ENCODE measurements around the gene CHADL. TPM values are rescaled to one million over a fixed set of nuclear protein-coding genes. Genes with fewer than 3 reads are reported as not detected.
"Not testable (repeated sequence)": the region's sequence is repeated elsewhere in the genome, so short reads cannot be mapped to it uniquely, and the experiment has no call there.

CHADL gene
- polyA plus RNA-seq, 1 donor (not counting 4 experiments of a cell fraction or from before 2014, with no cell fraction given), result 0.16 TPM

GRCh38 chr22:41261541-41262249, 21.0 kb upstream of the CHADL start:
- no peak for FAIRE-seq
- H3K27me3 ChIP-seq (ENCODE audit: control insufficient read depth, extremely low read depth, insufficient read depth, low read length), result no peaks in the 10 kb centered on the region
- H3K9ac ChIP-seq (ENCODE audit: control insufficient read depth, extremely low read depth, insufficient read depth, low read length), result no peak overlapping the region
- no peak for DNase-seq (ENCODE audit: low read depth, low spot score)
- H3K4me1 ChIP-seq (ENCODE audit: control insufficient read depth, extremely low read depth, insufficient read depth, low read length), result peaks cover under 1% of the 10 kb centered on the region
- peaks cover 5% of the 10 kb centered on the region for H4K20me1 ChIP-seq (ENCODE audit: control insufficient read depth, extremely low read depth, insufficient read depth, low read length)
- peaks cover 42% of the 10 kb centered on the region for H3K79me2 ChIP-seq (ENCODE audit: control insufficient read depth, insufficient read depth, low read length)
- H3K27ac ChIP-seq (ENCODE audit: control insufficient read depth, insufficient read depth, low read length), result no peak overlapping the region
- H3K4me3 ChIP-seq (ENCODE audit: control insufficient read depth in 2 of 3, extremely low read depth in 1 of 3, insufficient read depth in 2 of 3, low read depth in 1 of 3, low read length in 3 of 3), result no peak overlapping the region
- H3K9me3 ChIP-seq (ENCODE audit: control insufficient read depth, low read depth, low read length), result no peaks in the 10 kb centered on the region
- no peak overlapping the region for H3K4me2 ChIP-seq (ENCODE audit: control insufficient read depth, extremely low read depth, insufficient read depth, low read depth, low read length)
- H3K36me3 ChIP-seq (ENCODE audit: control insufficient read depth in 2 of 2, extremely low read depth in 1 of 2, insufficient read depth in 2 of 2, low read length in 2 of 2), result peaks cover 74 to 77% of the 10 kb centered on the region in 2 experiments
- dilution Hi-C loops (cut with MboI; ENCODE audit: extremely low pct_ligation_motif_present, low sequenced_read_pairs), result no loop called here
- TF ChIP-seq EZH2 (IDR thresholded peaks at IDR 0.05; ENCODE audit: low read length), result no peak
- no peak for TF ChIP-seq CTCF (optimal IDR thresholded peaks at IDR 0.05 in 1 of 3, IDR thresholded peaks at IDR 0.05 in 1 of 3, conservative IDR thresholded peaks at IDR 0.05 in 1 of 3; ENCODE audit: extremely low read depth in 1 of 3, insufficient read depth in 2 of 3, low read length in 3 of 3)
- peaks cover 4% of the 10 kb centered on the region for H3K9me1 ChIP-seq (ENCODE audit: control insufficient read depth, extremely low read depth, insufficient read depth, low read length)
- H2AFZ ChIP-seq (ENCODE audit: control insufficient read depth, low read length), result no peak overlapping the region

GRCh38 chr22:41260871-41261270, 20.1 kb upstream of the CHADL start:
- DNase-seq (ENCODE audit: low read depth, low spot score) (no peak), FAIRE-seq (no peak)
- TF ChIP-seq CTCF (optimal IDR thresholded peaks at IDR 0.05 in 1 of 3, IDR thresholded peaks at IDR 0.05 in 1 of 3, conservative IDR thresholded peaks at IDR 0.05 in 1 of 3; ENCODE audit: extremely low read depth in 1 of 3, insufficient read depth in 2 of 3, low read length in 3 of 3) (no peak), EZH2 (IDR thresholded peaks at IDR 0.05; ENCODE audit: low read length) (no peak)
- Histone ChIP-seq H3K36me3 (ENCODE audit: control insufficient read depth in 2 of 2, extremely low read depth in 1 of 2, insufficient read depth in 2 of 2, low read length in 2 of 2) (peaks cover 76 to 80% of the 10 kb centered on the region in 2 experiments), H3K27ac (ENCODE audit: control insufficient read depth, insufficient read depth, low read length) (no peak overlapping the region), H3K4me2 (ENCODE audit: control insufficient read depth, extremely low read depth, insufficient read depth, low read depth, low read length) (no peak overlapping the region), H4K20me1 (ENCODE audit: control insufficient read depth, extremely low read depth, insufficient read depth, low read length) (peaks cover 5% of the 10 kb centered on the region), H3K9me1 (ENCODE audit: control insufficient read depth, extremely low read depth, insufficient read depth, low read length) (peaks cover 4% of the 10 kb centered on the region), H3K79me2 (ENCODE audit: control insufficient read depth, insufficient read depth, low read length) (peaks cover 38% of the 10 kb centered on the region), H2AFZ (ENCODE audit: control insufficient read depth, low read length) (no peak overlapping the region), H3K4me1 (ENCODE audit: control insufficient read depth, extremely low read depth, insufficient read depth, low read length) (peaks cover 5% of the 10 kb centered on the region), H3K4me3 (ENCODE audit: control insufficient read depth in 2 of 3, extremely low read depth in 1 of 3, insufficient read depth in 2 of 3, low read depth in 1 of 3, low read length in 3 of 3) (no peak overlapping the region), H3K9me3 (ENCODE audit: control insufficient read depth, low read depth, low read length) (no peaks in the 10 kb centered on the region), H3K9ac (ENCODE audit: control insufficient read depth, extremely low read depth, insufficient read depth, low read length) (no peak overlapping the region), H3K27me3 (ENCODE audit: control insufficient read depth, extremely low read depth, insufficient read depth, low read length) (no peaks in the 10 kb centered on the region)
- dilution Hi-C loops (cut with MboI; ENCODE audit: extremely low pct_ligation_motif_present, low sequenced_read_pairs), result no loop called here

- H3K27me3 ChIP-seq (ENCODE audit: control insufficient read depth, extremely low read depth, insufficient read depth, low read length); FAIRE-seq; H3K9me3 ChIP-seq (ENCODE audit: control insufficient read depth, low read depth, low read length); H4K20me1 ChIP-seq (ENCODE audit: control insufficient read depth, extremely low read depth, insufficient read depth, low read length); H3K27ac ChIP-seq (ENCODE audit: control insufficient read depth, insufficient read depth, low read length); H3K4me3 ChIP-seq (ENCODE audit: control insufficient read depth in 2 of 3, extremely low read depth in 1 of 3, insufficient read depth in 2 of 3, low read depth in 1 of 3, low read length in 3 of 3); H3K4me1 ChIP-seq (ENCODE audit: control insufficient read depth, extremely low read depth, insufficient read depth, low read length); H3K4me2 ChIP-seq (ENCODE audit: control insufficient read depth, extremely low read depth, insufficient read depth, low read depth, low read length); H3K9me1 ChIP-seq (ENCODE audit: control insufficient read depth, extremely low read depth, insufficient read depth, low read length); dilution Hi-C loops (cut with MboI; ENCODE audit: extremely low pct_ligation_motif_present, low sequenced_read_pairs); DNase-seq (ENCODE audit: low read depth, low spot score); H3K9ac ChIP-seq (ENCODE audit: control insufficient read depth, extremely low read depth, insufficient read depth, low read length); H2AFZ ChIP-seq (ENCODE audit: control insufficient read depth, low read length): not testable (repeated sequence)
- peaks cover 32% of the 10 kb centered on the region for H3K79me2 ChIP-seq (ENCODE audit: control insufficient read depth, insufficient read depth, low read length)
- peaks cover 74 to 75% of the 10 kb centered on the region in 2 experiments for H3K36me3 ChIP-seq (ENCODE audit: control insufficient read depth in 2 of 2, extremely low read depth in 1 of 2, insufficient read depth in 2 of 2, low read length in 2 of 2)
Measured at GRCh38 chr22:41259756-41260155, 19.0 kb upstream of the CHADL start.
